Renal cortical epithelial cell (primary cell): ENCODE measurements around the gene TGM5. TPM values are rescaled to one million over a fixed set of nuclear protein-coding genes. Genes with fewer than 3 reads are reported as not detected.
"Not testable (repeated sequence)": the region's sequence is repeated elsewhere in the genome, so short reads cannot be mapped to it uniquely, and the experiment has no call there.

Experiments
- DNase-seq: peaks from one replicate; pipeline ENCODE4 v3.0.0-alpha.2; 2011; ENCODE audit warnings: low read depth
- total RNA-seq: library from RNA; depleted of rRNA; stranded (reverse); fragments of >200 nt; gene quantifications from 2 replicates; pipeline ENCODE4 v1.2.3, GENCODE V29; 2014

TGM5 gene
- total RNA-seq, 1 donor from 2014 or later: 0.25 TPM

- no peak for DNase-seq
Measured at GRCh38 chr15:43246261-43246774, 20.4 kb downstream of the TGM5 start.

GRCh38 chr15:43244092-43244491 is 22.6 kb downstream of the TGM5 start:
- no peak for DNase-seq

GRCh38 chr15:43243020-43243645 is 23.6 kb downstream of the TGM5 start:
- DNase-seq: no peak

GRCh38 chr15:43242616-43243015 is 24.1 kb downstream of the TGM5 start:
- DNase-seq: no peak

- no peak for DNase-seq
Measured at GRCh38 chr15:43241100-43241499, 25.6 kb downstream of the TGM5 start.

- DNase-seq: peak; percentile 43
Measured at GRCh38 chr15:43239732-43240491, 26.8 kb downstream of the TGM5 start.

GRCh38 chr15:43238671-43239131 is 28.0 kb downstream of the TGM5 start:
- no peak for DNase-seq

GRCh38 chr15:43237842-43238470 is 28.8 kb downstream of the TGM5 start:
- no peak for DNase-seq

- no peak for DNase-seq
Measured at GRCh38 chr15:43235536-43235935, 31.2 kb downstream of the TGM5 start.

- no peak for DNase-seq
Measured at GRCh38 chr15:43232289-43232874, 34.3 kb downstream of the TGM5 start.

- peak; percentile 15 for DNase-seq
Measured at GRCh38 chr15:43230640-43231115, 36.0 kb downstream of the TGM5 start.

- DNase-seq: no peak
Measured at GRCh38 chr15:43229977-43230376, 36.8 kb downstream of the TGM5 start.

- no peak for DNase-seq
Measured at GRCh38 chr15:43226436-43227305, 40.1 kb downstream of the TGM5 start.

- DNase-seq: not testable (repeated sequence)
Measured at GRCh38 chr15:43225950-43226255, 40.8 kb downstream of the TGM5 start.

- DNase-seq: peak; percentile 69
Measured at GRCh38 chr15:43225201-43225949, 41.4 kb downstream of the TGM5 start.

GRCh38 chr15:43221422-43221821 is 45.3 kb downstream of the TGM5 start:
- DNase-seq: no peak

GRCh38 chr15:43220991-43221403 is 45.7 kb downstream of the TGM5 start, which contains the start of gene EPB42:
Gene EPB42, minus strand, starts transcription at chr15:43221018. Its CDS starts 193 bp downstream, at chr15:43220825.
- DNase-seq: no peak

GRCh38 chr15:43219929-43220928 is 46.5 kb downstream of the TGM5 start:
- no peak for DNase-seq
